ENCODE data around the gene SPRED1. TPM values are rescaled to one million over a fixed set of nuclear protein-coding genes. Genes with fewer than 3 reads are reported as not detected.

The SPRED1 gene
- total RNA-seq, 1 experiment from 2014 or later = 28.1 TPM

- Mint-ChIP-seq H3K9me3 (ENCODE audit: unreplicated experiment) (no peaks in the 10 kb centered on the region), H3K4me1 (ENCODE audit: insufficient read depth, unreplicated experiment) (peaks cover 21% of the 10 kb centered on the region), H3K4me3 (ENCODE audit: unreplicated experiment) (peak overlapping the region; percentile 83), H3K27me3 (ENCODE audit: insufficient read depth, unreplicated experiment) (no peaks in the 10 kb centered on the region), H3K27ac (ENCODE audit: low read depth, unreplicated experiment) (peak overlapping the region; percentile 90), H3K36me3 (ENCODE audit: insufficient read depth, unreplicated experiment) (peaks cover 11% of the 10 kb centered on the region)
- TF ChIP-seq CTCF (IDR thresholded peaks at IDR 0.05; ENCODE audit: unreplicated experiment) = no peak
- DNase-seq (ENCODE audit: unreplicated experiment) = peak; percentile 82
- CTCF ChIA-PET = interaction anchor here (0.7 to 3.0 kb wide), 8 partner anchors 12 to 258 kb away, joined by 3 to 16 read pairs (median 4); no protein-coding TSS in a partner anchor
- intact Hi-C loops (cut with micrococcal nuclease) = no loop called here
- TSS peak; percentile 64 for BruUV-seq (replicated peaks)
- POLR2A ChIA-PET = interaction anchor here (0.7 to 5.4 kb wide), 27 partner anchors 10 to 1145 kb away, joined by 3 to 188 read pairs (median 7); partner anchors contain the start of gene FAM98B
Measured at GRCh38 chr15:38254051-38254883, 1.6 kb downstream of the SPRED1 start.

GRCh38 chr15:38255690-38256089, 3.1 kb downstream of the SPRED1 start:
- H3K36me3 Mint-ChIP-seq (ENCODE audit: insufficient read depth, unreplicated experiment) = peaks cover 11% of the 10 kb centered on the region
- TF ChIP-seq CTCF (IDR thresholded peaks at IDR 0.05; ENCODE audit: unreplicated experiment) = no peak
- peak overlapping the region; percentile 94 for H3K27ac Mint-ChIP-seq (ENCODE audit: low read depth, unreplicated experiment)
- ChIA-PET CTCF (interaction anchor here (0.6 to 2.5 kb wide), 3 partner anchors 11 to 182 kb away, joined by 3 to 8 read pairs (median 3); no protein-coding TSS in a partner anchor), POLR2A (interaction anchor here (1.0 to 5.4 kb wide), 8 partner anchors 10 to 183 kb away, joined by 4 to 188 read pairs (median 24); no protein-coding TSS in a partner anchor)
- H3K4me1 Mint-ChIP-seq (ENCODE audit: insufficient read depth, unreplicated experiment) = peaks cover 30% of the 10 kb centered on the region
- DNase-seq (ENCODE audit: unreplicated experiment) = no peak
- BruUV-seq (replicated peaks) = no TSS peak
- no peaks in the 10 kb centered on the region for H3K9me3 Mint-ChIP-seq (ENCODE audit: unreplicated experiment)
- no peaks in the 10 kb centered on the region for H3K27me3 Mint-ChIP-seq (ENCODE audit: insufficient read depth, unreplicated experiment)
- intact Hi-C loops (cut with micrococcal nuclease) = no loop called here
- H3K4me3 Mint-ChIP-seq (ENCODE audit: unreplicated experiment) = peak overlapping the region; percentile 54

- CTCF ChIA-PET = interaction anchor here (0.6 to 1.6 kb wide), 5 partner anchors 10 to 185 kb away, joined by 3 to 5 read pairs (median 4); no protein-coding TSS in a partner anchor
- H3K4me3 Mint-ChIP-seq (ENCODE audit: unreplicated experiment) = peak overlapping the region; percentile 54
Measured at GRCh38 chr15:38257676-38258075, 5.0 kb downstream of the SPRED1 start.

More at GRCh38 chr15:38257676-38258075, 5.0 kb downstream of the SPRED1 start:
- peak overlapping the region; percentile 94 for H3K27ac Mint-ChIP-seq (ENCODE audit: low read depth, unreplicated experiment)
- H3K27me3 Mint-ChIP-seq (ENCODE audit: insufficient read depth, unreplicated experiment) = no peaks in the 10 kb centered on the region
- POLR2A ChIA-PET = interaction anchor here (0.6 to 5.0 kb wide), 13 partner anchors 10 to 197 kb away, joined by 3 to 113 read pairs (median 3); partner anchors contain the start of gene FAM98B
- BruUV-seq (replicated peaks) = no TSS peak
- peaks cover 33% of the 10 kb centered on the region for H3K4me1 Mint-ChIP-seq (ENCODE audit: insufficient read depth, unreplicated experiment)
- intact Hi-C loops (cut with micrococcal nuclease) = no loop called here
- H3K36me3 Mint-ChIP-seq (ENCODE audit: insufficient read depth, unreplicated experiment) = no peaks in the 10 kb centered on the region
- no peaks in the 10 kb centered on the region for H3K9me3 Mint-ChIP-seq (ENCODE audit: unreplicated experiment)
- no peak for TF ChIP-seq CTCF (IDR thresholded peaks at IDR 0.05; ENCODE audit: unreplicated experiment)
- DNase-seq (ENCODE audit: unreplicated experiment) = peak; percentile 18

All from MCF 10A (cell line).